Activated T-helper 1 cell treated with Interleukin-2 at 50 U/mL for 16 hours (primary cell): Measurements from ENCODE around the gene SPEF1.
"Not testable (repeated sequence)": the region's sequence is repeated elsewhere in the genome, so short reads cannot be mapped to it uniquely, and the experiment has no call there.

Experiments
- DNase-seq: peaks from one replicate; pipeline ENCODE4 v3.0.0-alpha.2; 2020; ENCODE audit warnings: low read depth

The SPEF1 gene

GRCh38 chr20:3808544-3808943 is 27.3 kb upstream of the SPEF1 start:
- no peak for DNase-seq

DNA sequence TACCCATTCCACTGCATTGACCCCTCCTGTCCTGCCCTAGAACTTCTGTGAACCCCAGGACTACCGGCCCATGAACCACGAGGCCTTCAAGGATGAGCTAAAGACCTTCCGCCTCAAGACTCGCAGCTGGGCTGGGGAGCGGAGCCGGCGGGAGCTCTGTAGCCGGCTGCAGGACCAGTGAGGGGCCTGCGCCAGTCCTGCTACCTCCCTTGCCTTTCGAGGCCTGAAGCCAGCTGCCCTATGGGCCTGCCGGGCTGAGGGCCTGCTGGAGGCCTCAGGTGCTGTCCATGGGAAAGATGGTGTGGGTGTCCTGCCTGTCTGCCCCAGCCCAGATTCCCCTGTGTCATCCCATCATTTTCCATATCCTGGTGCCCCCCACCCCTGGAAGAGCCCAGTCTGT is 23.5 kb upstream of the SPEF1 start:
- no peak for DNase-seq

GRCh38 chr20:3804254-3804751 is 23.1 kb upstream of the SPEF1 start:
- DNase-seq = no peak

GRCh38 chr20:3803854-3804253 is 22.6 kb upstream of the SPEF1 start:
- DNase-seq = no peak

DNA sequence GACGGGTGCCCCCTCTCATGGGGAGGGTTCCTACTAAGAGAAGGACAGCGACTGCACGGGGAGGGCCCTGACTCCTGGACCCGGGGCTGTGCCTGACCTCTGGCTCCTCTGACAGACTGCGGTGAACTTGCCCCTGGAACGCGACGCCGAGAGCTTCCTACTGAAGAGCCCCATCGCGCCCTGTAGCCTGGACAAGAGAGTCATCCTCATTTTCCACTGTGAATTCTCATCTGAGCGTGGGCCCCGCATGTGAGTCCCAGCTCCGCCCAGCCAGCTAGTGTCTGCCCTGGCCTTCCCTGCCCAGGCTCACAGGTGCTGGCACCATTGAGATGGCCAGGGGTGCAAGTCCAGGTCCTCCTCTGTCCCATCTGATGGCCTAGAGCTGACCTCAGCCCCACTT is 22.0 kb upstream of the SPEF1 start:
- no peak for DNase-seq

DNA sequence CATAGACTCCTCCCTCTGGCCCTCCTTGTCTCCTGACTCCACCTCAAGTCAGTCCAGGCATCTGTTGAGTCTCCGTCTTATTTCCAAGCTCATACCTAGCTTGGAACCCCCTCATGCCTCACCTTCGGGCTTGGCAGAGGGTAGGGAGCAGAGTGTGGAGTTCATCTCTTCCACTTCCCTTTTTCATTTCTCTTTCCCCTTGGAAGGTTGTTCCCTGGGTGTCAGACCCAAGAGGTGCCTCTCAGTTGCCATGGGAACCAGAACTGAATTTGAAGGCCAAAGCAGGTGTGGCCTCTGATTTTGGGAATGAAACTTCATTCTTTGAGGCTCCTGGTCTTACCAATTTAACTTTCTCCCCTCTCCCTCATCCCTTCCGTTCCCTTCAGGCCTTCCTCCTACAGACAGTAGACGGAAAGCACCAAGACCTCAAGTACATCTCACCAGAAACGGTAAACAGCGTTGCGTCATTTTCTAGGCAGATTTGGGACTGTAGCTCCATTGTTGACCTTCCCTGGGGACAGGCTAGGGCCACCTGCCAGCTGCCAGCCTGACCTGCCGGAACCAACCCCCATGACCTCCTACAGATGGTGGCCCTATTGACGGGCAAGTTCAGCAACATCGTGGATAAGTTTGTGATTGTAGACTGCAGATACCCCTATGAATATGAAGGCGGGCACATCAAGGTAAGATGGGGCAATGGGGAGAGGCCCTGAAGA is 21.4 kb upstream of the SPEF1 start:
- DNase-seq = no peak

- DNase-seq = no peak
These were observed 20.6 kb upstream of the SPEF1 start for GRCh38 chr20:3801846-3802245.

DNA sequence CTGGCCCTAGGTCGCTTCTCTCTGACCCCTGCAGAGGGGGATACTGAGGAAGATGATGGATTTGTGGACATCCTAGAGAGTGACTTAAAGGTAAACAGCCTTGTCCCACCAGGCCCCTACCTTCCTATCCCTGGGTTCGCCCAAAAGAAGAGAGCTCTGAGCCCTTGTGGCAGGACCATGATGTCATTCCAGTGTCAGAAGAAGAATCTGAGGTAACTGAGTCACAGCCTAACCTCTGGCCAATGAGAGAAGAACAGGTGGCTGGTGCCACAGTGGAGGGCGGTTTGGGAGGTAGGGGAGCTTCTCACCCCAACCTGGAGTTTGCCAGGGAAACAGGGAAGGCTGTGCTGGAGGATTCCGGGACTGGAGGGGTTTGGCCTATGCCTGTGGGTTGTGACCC is 20.1 kb upstream of the SPEF1 start:
- DNase-seq = no peak

- DNase-seq = no peak
These were observed 19.6 kb upstream of the SPEF1 start for GRCh38 chr20:3800878-3801260.

GRCh38 chr20:3800256-3800877 is 19.1 kb upstream of the SPEF1 start:
- no peak for DNase-seq

DNA sequence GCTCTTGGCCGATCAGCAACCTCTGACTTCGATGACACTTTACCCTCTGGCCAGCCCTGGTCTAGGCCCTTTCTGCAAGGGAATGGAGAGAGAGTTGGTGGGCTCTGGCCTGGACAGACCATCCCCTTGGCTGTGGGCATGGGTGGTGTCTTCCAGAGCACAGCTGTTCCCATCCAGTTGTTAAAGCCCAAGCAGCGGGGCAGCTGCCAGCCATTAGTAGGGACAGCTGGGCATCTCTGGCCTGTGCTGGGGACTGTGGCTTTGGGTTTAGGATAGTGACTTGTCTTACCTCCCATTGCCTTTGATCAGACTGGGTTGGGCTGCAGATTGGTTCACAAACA is 17.6 kb upstream of the SPEF1 start:
- DNase-seq = no peak

- DNase-seq = no peak
These were observed 17.1 kb upstream of the SPEF1 start for GRCh38 chr20:3798373-3798768.

DNA sequence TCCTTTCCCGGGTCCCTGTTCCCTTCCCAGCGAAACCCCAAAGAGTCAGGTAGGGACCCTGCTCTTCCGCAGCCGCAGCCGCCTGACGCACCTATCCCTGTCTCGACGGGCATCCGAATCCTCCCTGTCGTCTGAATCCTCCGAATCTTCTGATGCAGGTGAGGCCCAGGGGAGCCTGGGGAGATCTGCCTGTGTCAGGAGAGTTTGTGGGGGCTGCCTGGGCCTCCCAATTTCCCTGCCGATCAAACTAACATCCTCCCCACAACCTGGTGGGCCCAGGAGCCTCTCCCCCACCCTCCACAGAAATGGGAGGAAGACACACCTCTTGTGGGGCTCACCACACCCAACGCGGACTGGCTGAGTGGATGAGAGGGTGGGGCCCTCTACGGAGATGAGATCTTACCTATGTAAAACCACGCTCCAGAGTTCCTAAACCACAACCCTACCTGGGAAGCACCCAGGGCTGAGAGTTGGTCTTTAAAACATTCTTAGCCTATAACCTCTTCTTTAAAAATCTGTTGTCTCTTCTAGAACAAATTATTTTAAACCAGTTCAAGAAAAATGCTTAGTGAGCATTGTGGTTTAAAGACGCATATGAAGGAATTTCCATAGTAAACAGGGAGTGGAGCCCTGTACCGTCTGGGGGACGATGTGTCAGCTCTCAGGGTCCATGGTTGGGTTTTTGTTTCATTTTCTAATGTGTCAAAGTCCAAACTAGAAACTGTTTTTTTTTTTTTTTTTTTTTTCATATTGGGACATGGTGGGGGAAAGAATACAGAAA is 16.5 kb upstream of the SPEF1 start:
- DNase-seq = peak; percentile 42

GRCh38 chr20:3797226-3797545 is 15.9 kb upstream of the SPEF1 start:
- DNase-seq = no peak

GRCh38 chr20:3796477-3797225 is 15.4 kb upstream of the SPEF1 start:
- no peak for DNase-seq

- peak; percentile 82 for DNase-seq
These were observed 14.5 kb upstream of the SPEF1 start, which contains the start of gene CDC25B for GRCh38 chr20:3795511-3796468. Gene CDC25B, plus strand, starts transcription at chr20:3796310. Its CDS starts 222 bp downstream, at chr20:3796532.

DNA sequence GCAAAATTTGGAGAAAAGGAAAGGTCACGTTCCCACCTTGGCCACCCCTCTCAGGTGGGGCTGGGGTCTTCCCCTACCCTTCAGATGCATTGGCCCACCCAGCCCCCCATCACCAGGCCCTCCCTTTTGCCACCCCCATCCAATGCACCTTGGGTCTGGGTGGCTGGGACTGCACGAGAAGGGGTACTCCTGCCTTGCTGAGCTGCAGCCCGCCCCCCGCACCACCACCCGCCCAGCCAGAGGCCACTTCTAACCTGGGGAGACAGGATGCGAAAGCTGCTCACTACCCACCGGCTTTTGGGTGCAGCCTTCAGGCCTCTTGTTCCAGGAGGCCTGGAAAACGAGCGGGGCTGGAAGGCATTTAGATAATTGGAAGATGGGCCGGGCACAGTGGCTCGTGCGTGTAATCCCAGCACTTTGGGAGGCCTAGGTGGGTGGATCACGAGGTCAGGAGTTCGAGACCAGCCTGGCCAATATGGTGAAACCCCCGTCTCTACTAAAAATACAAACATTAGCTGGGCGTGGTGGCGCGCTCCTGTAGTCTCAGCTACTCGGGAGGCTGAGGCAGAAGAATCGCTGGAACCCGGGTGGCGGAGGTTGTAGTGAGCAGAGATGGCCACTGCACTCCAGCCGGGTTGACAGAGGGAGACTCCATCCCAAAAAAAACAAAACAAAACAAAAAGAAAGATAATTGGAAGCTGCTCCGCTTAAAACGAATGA is 13.6 kb upstream of the SPEF1 start:
- no peak for DNase-seq

DNA sequence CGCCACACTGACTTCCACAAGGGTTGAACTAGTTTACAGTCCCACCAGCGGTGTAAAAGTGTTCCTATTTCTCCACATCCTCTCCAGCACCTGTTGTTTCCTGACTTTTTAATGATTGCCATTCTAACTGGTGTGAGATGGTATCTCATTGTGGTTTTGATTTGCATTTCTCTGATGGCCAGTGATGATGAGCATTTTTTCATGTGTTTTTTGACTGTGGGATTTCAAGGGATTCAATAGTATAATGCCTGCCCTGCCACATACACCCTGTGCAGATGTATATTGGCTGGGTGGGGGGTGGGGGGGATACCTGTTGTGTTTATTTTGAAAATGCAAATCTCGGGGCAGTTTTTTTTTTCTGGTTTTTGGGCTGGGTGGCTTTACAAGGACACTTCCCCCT is 12.9 kb upstream of the SPEF1 start:
- DNase-seq = not testable (repeated sequence)

DNA sequence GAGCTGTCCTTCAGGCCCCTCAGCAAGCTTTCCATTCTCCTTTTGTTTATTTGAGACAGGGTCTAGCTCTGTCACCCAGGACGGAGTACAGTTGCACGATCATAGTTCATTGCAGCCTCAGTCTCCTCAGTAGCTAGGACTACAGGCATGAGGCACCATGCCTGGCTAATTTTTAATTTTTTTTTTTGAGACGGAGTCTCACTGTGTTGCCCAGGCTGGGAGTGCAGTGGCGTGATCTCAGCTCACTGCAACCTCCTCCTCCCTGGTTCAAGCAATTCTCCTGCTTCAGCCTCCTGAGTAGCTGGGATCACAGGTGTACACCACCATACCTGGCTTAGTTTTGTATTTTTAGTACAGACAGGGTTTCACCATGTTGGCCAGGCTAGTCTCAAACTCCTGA is 8.0 kb upstream of the SPEF1 start:
- not testable (repeated sequence) for DNase-seq

DNA sequence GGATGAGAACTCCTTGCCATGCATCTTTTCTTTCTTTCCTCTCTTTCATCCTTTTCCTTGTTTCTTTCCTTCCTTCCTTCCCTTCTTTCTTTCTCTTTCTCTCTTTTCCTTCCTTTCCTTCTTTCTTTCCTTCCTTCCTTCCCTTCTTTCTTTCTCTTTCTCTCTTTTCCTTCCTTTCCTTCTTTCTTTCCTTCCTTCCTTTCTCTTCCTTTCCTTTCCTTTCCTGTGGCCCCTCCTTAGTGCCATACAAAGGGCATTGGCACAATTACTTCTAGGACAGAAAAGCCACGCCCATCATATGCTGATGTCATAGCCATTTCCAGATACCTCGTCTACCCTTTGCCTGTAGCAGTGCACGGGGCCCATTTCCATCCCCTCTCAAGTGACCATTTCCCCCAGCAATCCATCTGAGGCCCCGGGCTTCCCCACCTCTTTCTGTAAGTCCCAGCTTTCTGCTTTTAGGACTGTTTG is 7.5 kb upstream of the SPEF1 start:
- DNase-seq = no peak
